Sigmoid colon (tissue), 4 donors: ENCODE measurements around the gene LRFN2.

ENCODE experiments used
- EP300 ChIP-seq, 4 donors: sonication (generic); formaldehyde crosslinking; IDR thresholded peaks; one replicate each; pipeline ENCODE4 v1.6.1; 2017; ENCODE audit warnings: antibody characterized with exemption in 4 of 4
- POLR2A ChIP-seq, 2 donors: fragments of 450-650 bp; IDR thresholded peaks; one replicate each; pipeline ENCODE4 v1.6.1; 2016; ENCODE audit warnings: antibody characterized with exemption in 2 of 2, mild to moderate bottlenecking in 2 of 2, moderate library complexity in 2 of 2
- POLR2AphosphoS5 ChIP-seq, 4 donors: sonication (generic); formaldehyde crosslinking; IDR thresholded peaks; one replicate each; pipeline ENCODE4 v1.6.1; 2017; ENCODE audit warnings: antibody characterized with exemption in 4 of 4
- TF ChIP-seq, protein P1 (sequence below), 4 experiments: fragments of 450-650 bp in 3 of 4; fragments of 200-600 bp in 1 of 4; IDR thresholded peaks; one replicate each; pipeline ENCODE4 v1.5.1; 2016 to 2019; ENCODE audit warnings: antibody characterized with exemption in 4 of 4, mild to moderate bottlenecking in 3 of 4, moderate library complexity in 2 of 4

DNA sequence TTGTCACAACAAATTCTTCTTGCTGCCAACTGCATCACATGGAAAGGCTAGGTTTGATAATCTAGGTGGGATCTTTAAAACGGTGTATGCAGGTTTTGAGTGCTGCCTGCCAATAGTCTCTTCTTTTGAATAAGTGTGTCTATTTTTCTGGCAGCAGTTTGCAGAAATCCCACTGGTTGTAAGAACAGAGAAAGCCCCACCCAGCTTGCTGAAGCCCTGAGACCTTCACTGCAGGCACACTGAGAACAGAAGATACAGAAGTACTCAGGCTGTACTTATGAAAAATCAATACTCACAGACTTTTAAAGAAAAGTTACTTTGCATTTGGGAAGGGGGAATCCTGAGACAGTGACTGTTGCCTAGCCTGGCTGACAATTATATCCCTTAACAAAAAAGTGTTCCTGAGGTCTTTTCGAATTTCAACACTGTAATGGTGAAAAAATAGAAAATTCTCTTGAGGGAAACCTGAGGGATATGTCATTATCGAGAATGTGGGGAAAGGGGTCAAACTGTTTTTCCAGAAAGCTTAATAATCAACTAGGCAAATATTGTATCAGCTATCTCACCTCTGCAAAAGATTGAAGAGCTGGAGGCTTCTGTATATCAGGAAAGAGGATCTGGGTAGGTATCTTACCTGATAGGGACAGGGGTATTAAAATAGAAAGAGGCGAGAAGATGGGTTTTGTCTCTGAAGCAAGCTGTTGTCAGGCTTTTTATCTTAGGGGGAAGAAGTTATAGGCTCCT, 199.9 kb downstream of the LRFN2 start:
- TF ChIP-seq, protein P1, sequence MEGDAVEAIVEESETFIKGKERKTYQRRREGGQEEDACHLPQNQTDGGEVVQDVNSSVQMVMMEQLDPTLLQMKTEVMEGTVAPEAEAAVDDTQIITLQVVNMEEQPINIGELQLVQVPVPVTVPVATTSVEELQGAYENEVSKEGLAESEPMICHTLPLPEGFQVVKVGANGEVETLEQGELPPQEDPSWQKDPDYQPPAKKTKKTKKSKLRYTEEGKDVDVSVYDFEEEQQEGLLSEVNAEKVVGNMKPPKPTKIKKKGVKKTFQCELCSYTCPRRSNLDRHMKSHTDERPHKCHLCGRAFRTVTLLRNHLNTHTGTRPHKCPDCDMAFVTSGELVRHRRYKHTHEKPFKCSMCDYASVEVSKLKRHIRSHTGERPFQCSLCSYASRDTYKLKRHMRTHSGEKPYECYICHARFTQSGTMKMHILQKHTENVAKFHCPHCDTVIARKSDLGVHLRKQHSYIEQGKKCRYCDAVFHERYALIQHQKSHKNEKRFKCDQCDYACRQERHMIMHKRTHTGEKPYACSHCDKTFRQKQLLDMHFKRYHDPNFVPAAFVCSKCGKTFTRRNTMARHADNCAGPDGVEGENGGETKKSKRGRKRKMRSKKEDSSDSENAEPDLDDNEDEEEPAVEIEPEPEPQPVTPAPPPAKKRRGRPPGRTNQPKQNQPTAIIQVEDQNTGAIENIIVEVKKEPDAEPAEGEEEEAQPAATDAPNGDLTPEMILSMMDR (IDR thresholded peaks at IDR 0.05), result no peak
- no peak for TF ChIP-seq POLR2AphosphoS5 (IDR thresholded peaks at IDR 0.05)
- no peak for TF ChIP-seq POLR2A (IDR thresholded peaks at IDR 0.05)
- no peak for TF ChIP-seq EP300 (IDR thresholded peaks at IDR 0.05)
